Ovary (tissue), 3 donors: ENCODE measurements around the gene DLK2.

ENCODE experiments used
- CTCF ChIP-seq, 3 donors: fragments of 450-650 bp in 2 of 3; fragments of 200-600 bp in 1 of 3; IDR thresholded peaks; one replicate each; pipeline versions ENCODE4 v1.5.1 to v1.8.0; 2016 to 2022; ENCODE audit warnings: antibody characterized with exemption in 3 of 3, mild to moderate bottlenecking in 1 of 3
- EP300 ChIP-seq: sonication (generic); formaldehyde crosslinking; IDR thresholded peaks from one replicate; pipeline ENCODE4 v1.6.1; 2017; ENCODE audit warnings: antibody characterized with exemption
- POLR2A ChIP-seq: fragments of 450-650 bp; IDR thresholded peaks from one replicate; pipeline ENCODE4 v1.6.1; 2017; ENCODE audit warnings: antibody characterized with exemption, mild to moderate bottlenecking, moderate library complexity
- donor health status: DM: no; HTN: no; CAD: no.

GRCh38 chr6:43451939-43452338, 3.4 kb downstream of the DLK2 start:
- no peak for TF ChIP-seq CTCF (IDR thresholded peaks at IDR 0.05)
- no peak for TF ChIP-seq POLR2A
- no peak for TF ChIP-seq EP300
